IPS-11a (cell line): Measurements from ENCODE around the gene SPSB4.
"Not testable (repeated sequence)": the region's sequence is repeated elsewhere in the genome, so short reads cannot be mapped to it uniquely, and the experiment has no call there.

ENCODE experiments used
- H3K4me3 ChIP-seq: one replicate; pipeline ENCODE4 v1.5.1; 2013; ENCODE audit warnings: low read depth, low read length, control low read depth

SPSB4 gene

GRCh38 chr3:141093971-141094684 lies 43.0 kb downstream of the SPSB4 start:
- H3K4me3 ChIP-seq = no peak overlapping the region

GRCh38 chr3:141094790-141095545 lies 43.8 kb downstream of the SPSB4 start:
- no peak overlapping the region for H3K4me3 ChIP-seq

- no peak overlapping the region for H3K4me3 ChIP-seq
Observed at GRCh38 chr3:141095546-141095937, 44.4 kb downstream of the SPSB4 start.

DNA sequence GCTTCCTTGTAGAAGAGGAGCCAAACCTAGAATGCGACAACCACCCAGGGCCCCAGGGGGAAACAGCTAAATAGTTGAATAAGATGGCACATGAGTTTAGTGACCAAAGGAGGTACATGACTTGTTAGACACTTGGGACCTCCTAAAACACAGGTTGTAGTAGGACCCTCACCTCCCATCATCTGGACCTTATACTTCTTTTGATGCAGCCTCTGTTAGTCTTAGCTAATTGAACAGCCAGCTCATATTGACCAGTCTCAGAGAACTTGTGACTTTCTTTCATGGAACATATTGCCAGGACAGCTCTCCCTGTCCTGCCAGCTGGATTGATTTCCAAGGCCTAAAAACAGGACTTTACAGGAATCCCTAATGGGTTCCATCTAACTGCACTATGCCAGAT lies 45.0 kb downstream of the SPSB4 start:
- no peak overlapping the region for H3K4me3 ChIP-seq

DNA sequence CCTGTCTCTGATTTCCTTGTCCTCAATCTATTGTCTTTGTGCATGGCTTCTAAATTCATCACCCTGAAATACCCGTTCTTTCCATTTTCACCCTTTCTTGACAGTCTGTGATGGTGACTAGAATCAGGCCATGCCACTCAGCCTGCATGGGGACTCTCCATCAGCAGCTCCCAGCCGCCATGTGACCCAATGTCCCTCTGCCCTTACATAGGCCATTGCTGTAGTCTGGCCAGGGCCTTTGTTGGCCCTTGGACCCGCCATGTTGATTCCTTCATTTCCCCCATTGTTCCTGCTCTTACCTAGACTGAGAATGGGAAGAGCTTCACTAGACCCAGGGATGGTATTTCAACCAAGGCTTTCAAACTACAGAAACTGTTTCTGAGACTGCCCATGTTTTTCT lies 45.8 kb downstream of the SPSB4 start:
- H3K4me3 ChIP-seq = no peak overlapping the region

DNA sequence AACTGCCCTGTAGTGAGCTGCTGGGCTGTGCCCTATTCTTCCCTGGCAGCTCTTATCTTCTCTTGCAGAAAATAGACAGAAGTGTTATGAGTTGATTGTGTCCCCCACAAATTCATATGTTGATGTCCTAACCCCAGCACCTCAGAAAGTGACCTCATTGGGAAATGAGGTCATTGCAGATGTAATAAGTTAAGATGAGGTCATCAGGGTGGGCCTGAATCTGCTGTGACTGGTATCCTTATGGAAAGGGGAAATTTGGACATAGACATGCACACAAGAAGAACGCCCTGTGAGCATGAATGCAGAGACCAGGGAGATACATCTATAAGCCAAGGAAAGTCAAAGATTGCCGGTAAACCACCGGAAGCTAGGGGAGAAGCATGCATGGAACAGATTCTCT lies 49.0 kb downstream of the SPSB4 start:
- H3K4me3 ChIP-seq = no peak overlapping the region

- no peak overlapping the region for H3K4me3 ChIP-seq
Observed at GRCh38 chr3:141100531-141101320, 49.6 kb downstream of the SPSB4 start.

GRCh38 chr3:141102372-141102771 lies 51.2 kb downstream of the SPSB4 start:
- H3K4me3 ChIP-seq = no peak overlapping the region

DNA sequence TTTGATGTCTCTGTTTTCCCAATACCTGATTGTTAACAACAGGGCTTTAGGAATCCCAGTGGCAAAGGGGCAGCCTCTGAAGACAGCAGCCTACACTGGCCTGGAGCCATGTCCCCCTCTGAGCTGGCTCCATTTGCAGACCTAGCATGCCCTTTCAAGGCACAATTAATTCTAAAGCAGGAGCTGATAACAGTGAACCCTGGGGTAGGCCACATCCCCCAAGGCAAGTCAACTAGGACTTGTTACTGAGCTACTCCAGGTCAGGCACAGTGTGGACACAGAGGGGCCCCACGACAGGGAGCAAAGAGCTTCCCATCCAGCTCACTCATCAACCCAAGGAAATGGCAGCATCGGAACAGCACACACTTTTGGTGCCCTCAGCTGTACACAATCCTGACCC lies 51.9 kb downstream of the SPSB4 start:
- H3K4me3 ChIP-seq = no peak overlapping the region

DNA sequence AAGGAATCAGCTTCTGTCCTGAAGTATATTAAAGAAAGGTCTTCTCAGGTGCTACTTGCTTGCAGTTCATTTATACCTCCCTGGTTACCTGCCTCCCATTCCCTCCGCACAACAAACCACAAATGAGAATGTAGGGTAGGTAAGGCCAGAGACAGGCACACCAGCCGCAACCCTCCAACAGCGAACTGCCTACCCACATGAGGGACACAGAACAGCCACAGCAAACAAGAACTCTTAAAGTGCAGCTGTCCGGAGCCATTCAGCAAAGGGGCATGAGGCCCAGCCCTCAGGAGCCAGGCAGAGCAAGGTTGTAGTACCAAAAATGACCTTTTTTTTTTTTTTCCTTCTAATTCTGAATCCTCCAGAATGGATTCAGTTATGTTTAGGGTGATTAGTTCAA lies 52.4 kb downstream of the SPSB4 start:
- H3K4me3 ChIP-seq = no peak overlapping the region

DNA sequence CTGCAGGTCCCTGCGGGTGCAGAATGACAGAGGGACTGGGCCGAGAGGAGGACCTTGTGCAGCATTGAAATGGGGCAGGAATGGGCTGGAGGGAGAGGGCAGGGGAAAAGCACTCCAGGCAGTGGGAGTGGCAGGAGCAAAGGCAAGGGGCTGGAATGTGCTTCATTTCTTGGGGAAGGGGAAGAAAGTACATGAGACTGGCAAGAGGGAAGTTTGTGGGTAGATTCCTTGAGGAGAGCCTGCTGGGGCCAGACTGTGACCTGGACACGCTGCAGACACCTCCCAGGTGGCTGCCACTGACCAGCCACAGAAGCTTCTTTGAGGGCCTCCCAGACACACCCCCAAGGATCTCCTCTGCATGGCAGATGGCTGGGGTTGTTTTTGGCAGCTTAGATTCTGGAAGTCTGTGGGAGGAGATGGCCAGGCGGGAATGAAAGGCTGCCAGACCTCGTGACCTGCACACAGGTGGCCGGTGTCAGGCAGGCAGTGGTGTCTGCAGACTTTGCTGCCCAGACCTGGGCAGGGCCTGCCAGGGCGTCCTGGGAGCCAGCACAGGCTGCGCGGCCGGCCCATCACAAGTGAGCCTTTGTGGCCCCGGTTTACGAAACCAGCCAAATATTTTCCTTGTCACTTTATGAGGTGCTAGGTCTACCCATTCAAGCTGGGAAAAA lies 53.1 kb downstream of the SPSB4 start:
- no peak overlapping the region for H3K4me3 ChIP-seq

GRCh38 chr3:141105828-141106628 lies 54.9 kb downstream of the SPSB4 start:
- H3K4me3 ChIP-seq = no peak overlapping the region

- no peak overlapping the region for H3K4me3 ChIP-seq
Observed at GRCh38 chr3:141106842-141107241, 55.7 kb downstream of the SPSB4 start.

GRCh38 chr3:141108039-141108438 lies 56.9 kb downstream of the SPSB4 start:
- no peak overlapping the region for H3K4me3 ChIP-seq

- no peak overlapping the region for H3K4me3 ChIP-seq
Observed at GRCh38 chr3:141109751-141110150, 58.6 kb downstream of the SPSB4 start.

DNA sequence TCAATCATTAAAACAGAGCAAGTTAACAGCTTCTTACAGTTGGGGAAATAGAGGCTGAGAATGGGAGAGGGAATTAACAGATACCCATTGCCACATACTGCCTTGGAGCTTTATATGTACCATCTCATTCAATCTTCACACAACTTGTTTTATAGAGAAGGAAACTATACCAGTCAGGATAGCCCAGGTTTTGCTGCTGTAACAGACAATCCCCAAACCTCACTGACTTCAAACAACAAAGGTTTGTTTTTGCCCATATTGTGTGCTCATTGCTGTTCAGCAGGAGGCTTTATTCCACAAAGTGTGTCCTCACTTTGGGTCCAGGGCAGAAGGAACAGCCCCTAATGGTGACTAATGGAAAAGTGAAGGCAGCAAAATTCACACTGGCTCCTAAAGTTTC lies 59.2 kb downstream of the SPSB4 start:
- no peak overlapping the region for H3K4me3 ChIP-seq

DNA sequence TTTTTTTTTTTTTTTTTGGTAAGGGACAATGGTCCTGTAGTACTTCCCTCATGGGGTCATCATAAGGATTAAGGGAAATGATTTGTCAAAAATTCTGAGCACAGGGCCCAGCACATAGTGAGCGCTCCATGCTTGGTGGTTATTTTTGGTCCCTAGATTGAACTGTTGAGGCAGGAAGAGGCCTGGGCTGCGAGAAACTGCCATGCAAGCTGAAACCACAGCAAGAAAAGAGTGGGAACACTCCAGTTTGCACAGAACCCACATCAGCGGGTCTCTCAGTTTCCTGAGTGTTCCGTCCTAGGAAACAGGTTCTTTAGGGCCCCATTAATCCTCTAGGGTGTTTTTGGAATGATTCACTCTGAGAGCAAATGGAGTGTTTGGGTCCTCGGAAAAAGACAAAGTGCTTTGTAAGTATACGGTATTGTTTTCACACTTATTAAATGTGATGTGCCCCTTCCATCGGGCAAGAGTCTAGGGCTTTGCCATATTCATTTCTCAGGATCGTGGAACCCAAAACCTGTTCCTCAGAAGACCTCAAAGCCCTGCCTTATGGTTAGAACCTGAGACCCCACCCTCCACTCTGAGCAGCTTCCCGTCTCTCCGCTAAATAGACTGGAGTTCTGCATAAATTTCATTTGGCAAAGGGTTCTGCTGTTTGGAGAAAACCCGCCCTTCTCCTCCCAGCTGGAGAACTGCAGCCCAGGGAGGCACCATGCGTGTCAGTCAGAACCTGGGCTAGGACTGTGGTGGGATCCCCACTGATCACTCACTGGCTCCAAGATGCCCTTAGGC lies 60.4 kb downstream of the SPSB4 start:
- no peak overlapping the region for H3K4me3 ChIP-seq

DNA sequence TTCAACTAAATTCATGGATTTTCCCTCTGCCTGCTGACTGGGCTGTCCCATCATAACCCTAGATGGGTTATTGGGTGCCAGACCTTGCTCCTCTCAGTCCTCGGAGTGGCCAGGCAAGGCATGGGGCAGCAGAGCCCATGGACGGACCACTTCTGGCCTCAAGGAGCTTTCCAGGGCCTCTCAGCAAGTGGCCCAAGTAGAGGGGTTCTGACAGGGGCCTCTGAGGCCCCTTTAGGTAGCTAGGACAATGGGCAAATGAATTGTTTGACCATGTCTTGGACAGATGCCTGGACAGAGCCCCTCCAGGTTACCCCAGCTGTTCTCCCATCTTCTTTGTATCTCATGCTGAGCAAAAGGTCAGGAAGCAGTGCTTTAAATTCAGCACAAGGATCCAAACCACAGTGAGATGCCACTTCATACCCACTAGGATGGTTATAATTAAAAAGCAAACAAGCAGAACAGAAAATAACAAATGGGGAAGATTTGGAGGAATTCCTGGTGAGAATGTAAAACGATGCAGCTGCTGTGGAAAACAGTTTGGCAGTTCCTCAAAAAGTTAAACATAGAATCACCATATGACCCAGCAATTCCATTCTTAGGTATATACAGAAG lies 61.6 kb downstream of the SPSB4 start:
- H3K4me3 ChIP-seq = no peak overlapping the region

DNA sequence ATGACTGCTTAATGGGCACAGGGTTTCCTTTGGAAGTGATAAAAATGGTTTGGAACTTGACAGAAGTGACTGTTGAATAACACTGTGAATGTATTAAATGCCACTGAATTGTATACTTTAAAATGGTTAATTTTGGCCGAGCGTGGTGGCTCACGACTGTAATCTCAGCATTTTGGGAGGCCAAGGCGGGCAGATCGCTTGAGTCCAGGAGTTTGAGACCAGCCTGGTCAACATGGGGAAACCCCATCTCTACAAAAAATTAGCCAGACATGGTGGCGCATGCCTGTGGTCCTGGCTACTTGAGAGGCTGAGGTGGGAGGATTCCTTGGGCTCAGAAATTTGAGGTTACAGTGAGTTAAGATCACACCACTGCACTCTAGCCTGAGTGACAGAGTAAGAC lies 62.5 kb downstream of the SPSB4 start:
- H3K4me3 ChIP-seq = not testable (repeated sequence)
